Sigmoid colon (tissue), 7 donors: ENCODE measurements around the gene TEX53. TPM values are rescaled to one million over a fixed set of nuclear protein-coding genes. Genes with fewer than 3 reads are reported as not detected.

Experiments used
- DNase-seq: peaks from one replicate; pipeline ENCODE4 v3.0.0-alpha.2; 2019
- H3K27ac ChIP-seq, 4 donors: fragments of 200-600 bp; sonication (generic); one replicate each; pipeline ENCODE4 v1.5.1; 2016 to 2019; ENCODE audit warnings: mild to moderate bottlenecking in 1 of 4
- H3K27me3 ChIP-seq, 3 donors: fragments of 200-600 bp; sonication (generic); one replicate each; pipeline ENCODE4 v1.5.1; 2019; ENCODE audit warnings: mild to moderate bottlenecking in 1 of 3
- H3K36me3 ChIP-seq, 4 donors: fragments of 200-600 bp; sonication (generic); one replicate each; pipeline ENCODE4 v1.5.1; 2016 to 2019
- H3K4me1 ChIP-seq, 4 donors: fragments of 200-600 bp; sonication (generic); one replicate each; pipeline ENCODE4 v1.5.1; 2017 to 2019
- H3K4me3 ChIP-seq, 4 donors: fragments of 200-600 bp; sonication (generic); one replicate each; pipeline ENCODE4 v1.5.1; 2017 to 2019; ENCODE audit warnings: mild to moderate bottlenecking in 2 of 4, moderate library complexity in 1 of 4
- H3K9me3 ChIP-seq, 4 donors: fragments of 200-600 bp in 3 of 4; sonication (generic) in 3 of 4; one replicate each; pipeline versions ENCODE4 v1.5.1 to v1.6.1; 2013 to 2019
- CTCF ChIP-seq, 4 experiments: fragments of 450-650 bp in 3 of 4; fragments of 200-600 bp in 1 of 4; IDR thresholded peaks; one replicate each; pipeline ENCODE4 v1.5.1; 2016 to 2019; ENCODE audit warnings: antibody characterized with exemption in 4 of 4, mild to moderate bottlenecking in 3 of 4, moderate library complexity in 2 of 4
- EP300 ChIP-seq, 4 donors: sonication (generic); formaldehyde crosslinking; IDR thresholded peaks; one replicate each; pipeline ENCODE4 v1.6.1; 2017; ENCODE audit warnings: antibody characterized with exemption in 4 of 4
- POLR2A ChIP-seq, 2 donors: fragments of 450-650 bp; IDR thresholded peaks; one replicate each; pipeline ENCODE4 v1.6.1; 2016; ENCODE audit warnings: antibody characterized with exemption in 2 of 2, mild to moderate bottlenecking in 2 of 2, moderate library complexity in 2 of 2
- POLR2AphosphoS5 ChIP-seq, 4 donors: sonication (generic); formaldehyde crosslinking; IDR thresholded peaks; one replicate each; pipeline ENCODE4 v1.6.1; 2017; ENCODE audit warnings: antibody characterized with exemption in 4 of 4
- WGBS, 2 donors: extraction: QIAGEN DNeasy Blood & Tissue Kit; methylation state at CpG; one replicate each; pipeline ENCODE4 v1.1.7; 2013; 5-methylcytosine and 5-hydroxymethylcytosine counted together
- intact Hi-C: fragments of 100-400 bp; cut with DNase I; formaldehyde crosslinking; loops from one replicate; pipeline ENCODE4 v1.15.1; 2023
- polyA plus RNA-seq, 3 donors: library from polyadenylated mRNA; stranded (reverse); fragments of 200-250 nt; gene quantifications; one replicate each; pipeline ENCODE4 v1.2.3, GENCODE V29; 2013
- total RNA-seq, 4 donors: library from RNA; depleted of rRNA; stranded (reverse); fragments of >200 nt; gene quantifications; one replicate each; pipeline ENCODE4 v1.1.0, GENCODE V29; 2016
- donor health status: healthy with polysubstance abuse.
- donor health status: Bipolar disorder and iron deficiency.
- donor health status: healthy.

The TEX53 gene
- total and polyA plus RNA-seq, 7 donors, result not detected

DNA sequence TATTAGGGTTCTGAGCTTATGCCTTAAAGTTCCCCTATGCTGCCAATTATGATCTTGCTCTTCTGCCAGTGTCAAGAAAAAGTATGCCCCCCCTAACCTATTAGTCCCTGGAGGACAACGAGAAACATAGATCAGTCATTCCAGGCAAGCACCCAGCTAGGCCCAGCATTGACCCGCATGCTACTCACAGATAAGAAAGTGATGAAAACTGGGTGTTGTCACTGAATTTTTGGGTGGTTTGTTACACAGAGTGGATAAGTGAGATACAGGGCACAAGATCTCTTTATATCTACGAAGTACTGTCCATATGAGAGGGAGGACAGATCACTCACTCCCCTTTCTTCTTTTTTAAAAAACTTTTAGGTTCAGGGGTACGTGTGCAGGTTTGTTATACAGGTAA, 30.8 kb upstream of the TEX53 start:
- H3K27me3 ChIP-seq, result no peaks in the 10 kb centered on the region
- WGBS, 2 donors, result 92 to 95% methylated on average over 4 of the region's 4 CpGs
- H3K4me3 ChIP-seq, result no peak overlapping the region
- intact Hi-C loops, result no loop called here
- no peak overlapping the region for H3K27ac ChIP-seq
- no peaks in the 10 kb centered on the region for H3K36me3 ChIP-seq
- H3K9me3 ChIP-seq, result no peaks in the 10 kb centered on the region
- no peaks in the 10 kb centered on the region for H3K4me1 ChIP-seq
- no peak for DNase-seq
- TF ChIP-seq POLR2AphosphoS5 (IDR thresholded peaks at IDR 0.05) (no peak), POLR2A (IDR thresholded peaks at IDR 0.05) (no peak), CTCF (IDR thresholded peaks at IDR 0.05) (no peak), EP300 (IDR thresholded peaks at IDR 0.05) (no peak)

GRCh38 chr9:114687034-114687433, 29.4 kb upstream of the TEX53 start:
- no peak overlapping the region for H3K4me3 ChIP-seq
- intact Hi-C loops, result no loop called here
- no peaks in the 10 kb centered on the region for H3K9me3 ChIP-seq
- no peak for DNase-seq
- H3K27ac ChIP-seq, result no peak overlapping the region
- H3K27me3 ChIP-seq, result no peaks in the 10 kb centered on the region
- H3K36me3 ChIP-seq, result no peaks in the 10 kb centered on the region
- TF ChIP-seq POLR2A (IDR thresholded peaks at IDR 0.05), result no peak
- TF ChIP-seq POLR2AphosphoS5 (IDR thresholded peaks at IDR 0.05), result no peak
- TF ChIP-seq EP300 (IDR thresholded peaks at IDR 0.05), result no peak
- TF ChIP-seq CTCF (IDR thresholded peaks at IDR 0.05), result no peak
- no peaks in the 10 kb centered on the region for H3K4me1 ChIP-seq

GRCh38 chr9:114685951-114686350, 28.3 kb upstream of the TEX53 start:
- H3K9me3 ChIP-seq, result no peaks in the 10 kb centered on the region
- no peaks in the 10 kb centered on the region for H3K27me3 ChIP-seq
- TF ChIP-seq CTCF (IDR thresholded peaks at IDR 0.05) (no peak), EP300 (IDR thresholded peaks at IDR 0.05) (no peak), POLR2AphosphoS5 (IDR thresholded peaks at IDR 0.05) (no peak), POLR2A (IDR thresholded peaks at IDR 0.05) (no peak)
- no peak overlapping the region for H3K4me3 ChIP-seq
- no peak for DNase-seq
- 79 to 85% methylated on average over 5 of the region's 5 CpGs for WGBS, 2 donors
- intact Hi-C loops, result no loop called here
- H3K4me1 ChIP-seq, result no peaks in the 10 kb centered on the region
- H3K36me3 ChIP-seq, result no peaks in the 10 kb centered on the region
- H3K27ac ChIP-seq, result no peak overlapping the region

DNA sequence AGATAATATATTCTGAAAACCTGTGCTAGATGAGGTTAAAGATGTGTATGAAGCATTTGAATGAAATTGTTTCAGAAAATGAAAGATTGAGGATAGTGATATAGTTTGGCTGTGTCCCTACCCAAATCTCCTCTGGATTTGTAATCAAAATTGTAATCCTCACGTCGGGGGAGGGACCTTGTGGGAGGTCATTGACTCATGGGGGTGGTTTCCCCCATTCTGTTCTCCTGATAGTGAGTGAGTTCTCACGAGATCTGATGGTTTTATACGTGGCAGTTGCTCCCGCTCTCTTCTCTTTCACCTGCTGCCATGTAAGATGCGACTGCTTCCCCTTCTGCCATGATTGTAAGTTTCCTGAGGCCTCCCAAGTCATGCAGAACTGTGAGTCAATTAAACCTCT, 26.4 kb upstream of the TEX53 start:
- no peak for DNase-seq
- Histone ChIP-seq H3K27ac (no peak overlapping the region), H3K9me3 (no peaks in the 10 kb centered on the region), H3K27me3 (no peaks in the 10 kb centered on the region), H3K4me1 (no peaks in the 10 kb centered on the region), H3K4me3 (no peak overlapping the region), H3K36me3 (no peaks in the 10 kb centered on the region)
- WGBS, 2 donors, result 86 to 89% methylated on average over 6 of the region's 6 CpGs
- no peak for TF ChIP-seq POLR2AphosphoS5 (IDR thresholded peaks at IDR 0.05)
- TF ChIP-seq EP300 (IDR thresholded peaks at IDR 0.05), result no peak
- TF ChIP-seq POLR2A (IDR thresholded peaks at IDR 0.05), result no peak
- intact Hi-C loops, result loop anchor here (5.0 kb wide), 3 partner anchors 228 to 838 kb away; no protein-coding TSS in a partner anchor

DNA sequence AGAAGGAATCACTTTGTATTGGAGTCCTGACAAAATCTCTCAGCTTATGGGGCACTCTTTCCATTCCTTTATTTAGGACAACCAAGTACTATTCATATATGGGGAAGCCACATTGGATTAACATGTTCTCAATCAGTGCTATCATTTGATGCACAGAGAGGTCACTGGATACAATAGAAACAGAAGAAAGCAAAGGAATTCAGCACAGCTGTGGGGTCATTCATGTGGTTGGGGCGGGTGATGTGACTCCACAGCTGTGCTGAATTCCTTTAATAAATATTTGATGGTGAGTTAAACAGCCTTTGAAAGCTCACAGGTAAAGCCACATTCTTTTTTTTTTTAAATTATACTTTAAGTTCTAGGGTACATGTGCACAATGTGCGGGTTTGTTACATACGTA, 25.2 kb upstream of the TEX53 start:
- Histone ChIP-seq H3K9me3 (no peaks in the 10 kb centered on the region), H3K27me3 (no peaks in the 10 kb centered on the region), H3K4me3 (no peak overlapping the region), H3K27ac (no peak overlapping the region), H3K4me1 (peaks cover 0 to 3% (median 2%) of the 10 kb centered on the region in 4 donors), H3K36me3 (no peaks in the 10 kb centered on the region)
- 91% methylated on average over 3 of the region's 3 CpGs for WGBS, 2 donors
- TF ChIP-seq EP300 (IDR thresholded peaks at IDR 0.05) (no peak), POLR2A (IDR thresholded peaks at IDR 0.05) (no peak), POLR2AphosphoS5 (IDR thresholded peaks at IDR 0.05) (no peak), CTCF (IDR thresholded peaks at IDR 0.05) (no peak)
- intact Hi-C loops, result loop anchor here (5.0 kb wide), 3 partner anchors 229 to 839 kb away; no protein-coding TSS in a partner anchor
- no peak for DNase-seq
